Fibroblast of skin of left biceps (primary cell): Measurements from ENCODE around the gene CTIF.

ENCODE experiments used
- DNase-seq, 2 experiments: peaks; one replicate each; pipeline ENCODE4 v3.0.0-alpha.2; 2013; ENCODE audit warnings: low read depth in 2 of 2

Gene CTIF

DNA sequence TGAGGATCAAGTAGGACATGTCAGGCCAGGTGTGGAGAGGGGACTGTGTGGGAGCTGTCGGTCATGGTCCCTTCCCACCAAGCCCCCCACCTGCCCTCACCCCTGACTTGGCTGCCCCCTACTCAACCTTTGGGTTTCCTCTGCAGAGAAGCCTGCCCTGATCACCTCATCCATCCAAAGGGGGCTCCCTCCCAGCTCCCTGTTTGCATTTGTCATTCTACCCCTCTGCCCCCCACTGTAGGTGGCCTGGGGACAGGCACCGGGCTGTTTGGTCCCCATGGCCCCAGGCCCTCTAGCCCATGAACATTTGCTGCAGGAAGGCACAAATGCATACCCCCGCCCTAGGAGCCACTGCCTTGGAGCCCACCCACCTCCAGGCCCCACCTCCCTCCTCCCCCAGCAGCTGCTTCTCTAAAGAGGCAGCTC is 296.9 kb downstream of the CTIF start:
- no peak for DNase-seq

DNA sequence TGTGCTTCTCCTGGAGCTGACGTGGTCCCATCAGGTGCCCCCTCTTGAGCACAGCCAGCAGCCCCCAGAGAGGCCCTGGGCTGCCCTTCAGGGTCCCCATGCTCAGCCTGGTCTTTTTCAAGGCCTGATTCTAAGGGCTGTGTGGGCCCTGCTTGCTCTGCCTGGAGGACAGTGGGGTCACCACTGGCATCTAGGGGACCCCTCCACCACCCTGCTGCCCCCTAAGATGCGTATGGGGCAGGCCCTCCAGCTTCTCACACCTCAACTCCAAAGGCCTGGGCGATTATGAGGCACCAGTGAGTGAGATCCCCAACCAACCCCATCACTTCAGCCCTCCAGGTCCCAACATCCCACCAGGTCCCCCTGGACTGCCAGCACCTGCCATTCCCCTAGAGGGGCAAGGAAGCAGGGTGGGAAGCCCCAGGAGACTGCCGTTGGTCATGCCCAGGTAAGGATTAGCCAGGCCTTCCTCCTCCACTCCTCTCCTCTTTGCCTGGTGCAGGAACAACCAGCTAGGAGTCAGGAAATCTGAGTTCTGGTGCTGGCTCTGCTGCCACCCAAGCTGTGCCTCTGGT is 297.5 kb downstream of the CTIF start:
- DNase-seq = no peak

DNA sequence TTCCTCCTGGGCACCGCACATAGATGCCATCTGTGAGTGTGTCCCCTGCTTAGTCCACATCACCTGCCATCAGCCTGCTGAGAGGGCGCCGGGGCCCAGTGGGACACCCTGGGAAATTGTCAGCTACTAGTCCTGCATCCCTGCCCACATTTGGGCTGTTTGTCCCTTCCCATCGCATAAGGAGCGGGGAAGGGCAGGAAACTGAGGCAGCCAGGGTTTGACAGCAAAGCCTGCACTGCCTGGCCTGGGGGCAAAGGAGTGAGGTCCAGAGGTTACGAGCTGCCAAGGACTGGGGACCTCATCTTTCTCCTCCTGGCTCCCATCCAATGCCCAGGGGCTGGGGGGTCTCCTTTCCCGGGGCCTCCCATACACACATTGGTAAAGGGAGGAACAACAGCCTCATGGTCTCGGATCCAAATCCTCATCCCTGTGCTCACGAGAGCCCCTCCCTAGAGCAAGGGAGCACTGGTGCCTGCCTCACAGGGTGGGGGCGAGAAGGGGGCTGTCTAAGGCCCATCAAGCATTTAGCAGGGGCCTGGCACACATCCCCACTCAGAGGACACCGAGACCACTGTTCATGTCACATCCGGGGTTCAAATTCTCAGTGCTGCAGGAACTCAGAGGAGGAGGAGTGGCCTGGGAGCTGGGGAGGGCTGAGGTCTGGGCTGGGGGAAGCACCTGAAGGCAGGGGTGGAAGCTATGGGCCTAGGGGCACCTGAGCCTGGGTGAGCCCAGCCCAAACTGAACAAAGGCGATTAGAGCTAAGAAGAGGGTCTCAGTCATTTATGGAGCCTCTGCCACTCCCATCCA is 298.2 kb downstream of the CTIF start:
- no peak for DNase-seq

- no peak for DNase-seq
Observed at GRCh38 chr18:48837676-48838075, 298.8 kb downstream of the CTIF start.

DNA sequence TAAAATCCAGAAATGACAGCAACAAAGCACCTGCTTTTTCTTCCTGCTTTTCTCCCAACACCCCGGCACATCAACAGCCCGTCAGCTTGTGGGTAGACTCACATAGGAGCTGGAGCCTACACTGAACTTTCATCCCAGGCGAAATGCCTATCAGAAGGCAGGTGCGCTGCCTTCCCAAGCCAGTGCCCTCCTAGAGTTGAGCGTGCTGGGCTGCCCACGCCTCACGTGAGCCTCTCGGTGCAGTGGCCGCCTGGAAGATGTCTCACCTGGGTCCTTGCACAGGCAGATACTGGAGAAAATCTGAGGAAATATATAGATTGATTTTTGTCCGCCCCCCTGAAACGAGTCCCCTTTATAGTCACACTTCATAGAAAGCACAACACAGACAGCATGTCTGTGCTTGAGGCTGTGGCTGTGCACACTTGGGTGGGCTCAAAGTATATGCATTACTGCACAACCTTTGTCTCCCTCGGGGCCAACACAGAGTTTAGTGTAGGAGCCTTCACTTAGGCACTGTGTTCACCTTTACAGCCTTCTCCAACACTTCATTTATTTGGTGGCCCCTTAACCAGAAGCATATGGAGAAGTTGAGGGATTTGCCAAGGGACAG is 299.4 kb downstream of the CTIF start:
- no peak for DNase-seq

- no peak for DNase-seq
Observed at GRCh38 chr18:48838921-48839818, 300.3 kb downstream of the CTIF start.

DNA sequence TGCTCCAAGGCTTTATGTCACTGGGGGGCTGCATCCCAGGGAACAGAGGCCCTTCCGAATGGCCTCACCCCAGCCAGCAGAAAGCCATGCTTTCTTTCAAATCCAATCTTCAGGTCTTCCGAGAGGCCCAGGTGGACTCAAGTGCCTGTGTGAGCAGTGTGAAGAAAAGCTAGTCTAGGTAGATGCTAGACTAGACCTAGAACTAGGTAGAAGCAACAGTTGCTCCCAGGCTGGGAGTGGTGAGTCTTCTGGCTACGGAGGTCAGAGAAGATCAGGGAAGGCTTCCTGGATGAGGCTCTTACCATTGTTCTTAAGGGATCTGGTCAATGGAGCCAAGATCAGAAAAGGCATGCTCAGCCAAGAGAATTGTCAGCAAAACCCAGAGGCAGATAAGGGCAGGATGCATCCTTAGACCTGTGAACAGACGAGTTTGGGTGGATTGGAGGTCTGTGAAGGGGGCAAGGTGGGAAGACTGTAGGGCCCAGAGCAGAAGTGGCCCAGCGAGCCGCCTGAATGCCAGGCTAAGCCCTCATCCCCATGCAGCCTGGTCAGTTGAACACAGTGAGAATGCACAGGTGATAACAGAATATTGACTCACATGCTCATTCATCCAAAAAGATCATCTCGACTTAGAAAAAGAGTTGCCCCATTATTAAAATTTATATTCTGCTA is 301.1 kb downstream of the CTIF start:
- DNase-seq = no peak

DNA sequence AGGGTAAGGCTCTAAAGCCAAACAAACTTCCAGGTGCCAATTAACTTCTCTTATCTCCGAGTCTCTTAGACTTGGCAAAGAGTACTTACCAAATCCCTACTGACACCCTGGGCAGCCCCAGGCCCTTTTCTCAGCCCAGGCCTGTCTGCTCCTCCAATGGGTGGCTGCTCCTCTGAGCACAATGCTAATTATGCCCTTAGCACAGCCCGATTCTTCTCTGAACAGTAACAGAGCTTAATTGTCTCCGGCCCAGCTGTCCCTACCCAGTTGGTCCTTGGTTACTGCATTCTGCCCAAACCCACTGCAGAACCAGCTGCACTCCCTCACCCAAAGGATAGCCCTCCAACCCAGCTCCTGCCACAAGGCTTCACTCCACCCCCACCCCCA is 301.7 kb downstream of the CTIF start:
- DNase-seq = no peak

GRCh38 chr18:48841381-48842258 is 302.8 kb downstream of the CTIF start:
- DNase-seq = no peak

DNA sequence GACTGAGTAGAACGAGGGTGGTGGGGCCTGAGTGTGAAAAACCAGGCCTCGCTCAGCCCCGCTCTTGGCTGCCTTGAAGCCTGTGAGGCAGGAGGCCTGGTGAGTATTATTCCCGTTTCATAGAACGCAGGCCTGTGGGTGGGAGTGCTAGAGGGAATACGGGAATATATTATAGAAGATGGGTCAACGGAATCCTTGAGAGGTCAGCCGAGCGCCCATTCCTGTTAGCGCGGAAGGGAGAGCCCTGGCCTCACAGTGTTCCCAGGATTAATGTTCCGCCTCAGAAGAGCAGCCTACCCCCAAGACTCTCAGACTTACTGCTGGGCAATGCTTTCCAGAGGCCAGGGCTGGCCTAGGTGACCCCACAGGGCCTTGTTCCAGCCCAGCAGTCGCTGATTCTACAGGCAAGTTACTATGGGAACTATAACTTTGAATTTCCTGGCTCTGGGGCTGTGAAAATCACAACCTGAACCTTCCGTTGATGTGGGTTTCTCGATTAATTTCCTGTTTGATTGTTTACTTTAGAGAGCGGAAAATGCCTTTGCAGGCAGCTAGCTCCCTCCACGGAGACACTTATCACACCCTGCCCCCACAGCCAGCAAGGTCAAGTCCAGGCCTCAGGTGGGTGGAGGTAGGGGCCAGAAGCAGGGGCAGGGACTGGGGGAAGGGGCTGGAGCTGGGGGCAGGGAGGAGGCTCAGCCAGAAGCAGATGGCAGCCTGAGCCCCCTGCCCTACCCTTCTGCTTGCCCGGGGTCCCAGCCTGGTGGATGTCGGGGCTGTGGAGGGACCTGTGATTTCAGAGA is 303.6 kb downstream of the CTIF start:
- no peak for DNase-seq

GRCh38 chr18:48843162-48843561 is 304.3 kb downstream of the CTIF start:
- DNase-seq = no peak

GRCh38 chr18:48843596-48843995 is 304.8 kb downstream of the CTIF start:
- no peak for DNase-seq

DNA sequence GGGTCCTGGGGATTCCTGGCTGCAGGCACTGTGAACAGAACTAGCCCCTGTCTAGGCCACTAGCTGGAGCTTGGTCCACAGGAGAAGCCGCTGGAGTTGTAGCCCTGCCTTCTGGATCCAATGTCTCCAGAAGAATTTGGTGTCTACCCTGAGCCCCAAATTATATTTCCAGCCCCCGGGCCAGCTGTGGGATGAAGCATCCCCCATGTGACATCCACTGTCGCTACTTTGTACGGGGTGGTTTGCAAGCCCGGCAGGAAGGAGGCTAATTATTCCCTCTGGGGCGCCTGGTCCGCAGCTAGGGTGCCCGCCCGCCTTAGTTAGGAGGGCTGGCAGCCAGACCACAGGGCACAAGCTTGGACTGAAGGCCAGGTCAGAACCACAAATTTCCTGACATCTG is 305.4 kb downstream of the CTIF start:
- no peak for DNase-seq

GRCh38 chr18:48845174-48845573 is 306.3 kb downstream of the CTIF start:
- DNase-seq = no peak

GRCh38 chr18:48846423-48846932 is 307.6 kb downstream of the CTIF start:
- no peak for DNase-seq

DNA sequence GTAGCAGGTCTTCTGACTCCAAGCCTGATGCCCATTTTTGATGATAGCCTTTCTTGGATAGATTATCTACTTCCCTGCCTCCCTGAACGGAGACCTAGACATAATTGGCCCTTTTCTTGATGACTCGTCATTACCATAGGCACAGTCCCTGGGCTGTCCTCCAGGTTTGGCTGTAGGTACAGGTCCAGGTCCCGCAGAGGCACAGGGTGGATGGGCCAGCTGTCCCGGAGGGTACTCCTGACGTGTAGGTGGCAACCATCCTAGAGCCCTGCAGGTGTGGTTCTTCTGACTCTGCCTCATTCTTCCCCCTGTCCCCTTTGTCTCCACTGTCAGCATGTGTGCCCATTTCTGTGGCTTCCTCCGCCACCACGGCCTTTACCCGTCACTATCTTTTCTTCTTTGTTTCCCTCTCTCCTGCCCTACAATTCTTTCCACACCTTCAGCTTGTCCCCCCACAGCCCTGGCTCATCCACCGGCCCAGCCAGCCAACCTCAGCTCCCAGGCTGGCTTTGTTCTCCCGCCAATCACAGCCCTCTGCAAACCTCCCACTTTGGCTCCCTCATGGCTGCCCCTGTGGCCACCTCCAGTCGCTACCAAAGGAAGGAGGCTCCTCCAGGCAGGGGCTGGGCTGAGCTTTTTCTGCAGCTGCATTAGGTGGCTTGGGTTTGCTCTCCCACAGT is 309.1 kb downstream of the CTIF start:
- DNase-seq = no peak

- DNase-seq = no peak
Observed at GRCh38 chr18:48848641-48849143, 309.9 kb downstream of the CTIF start.

DNA sequence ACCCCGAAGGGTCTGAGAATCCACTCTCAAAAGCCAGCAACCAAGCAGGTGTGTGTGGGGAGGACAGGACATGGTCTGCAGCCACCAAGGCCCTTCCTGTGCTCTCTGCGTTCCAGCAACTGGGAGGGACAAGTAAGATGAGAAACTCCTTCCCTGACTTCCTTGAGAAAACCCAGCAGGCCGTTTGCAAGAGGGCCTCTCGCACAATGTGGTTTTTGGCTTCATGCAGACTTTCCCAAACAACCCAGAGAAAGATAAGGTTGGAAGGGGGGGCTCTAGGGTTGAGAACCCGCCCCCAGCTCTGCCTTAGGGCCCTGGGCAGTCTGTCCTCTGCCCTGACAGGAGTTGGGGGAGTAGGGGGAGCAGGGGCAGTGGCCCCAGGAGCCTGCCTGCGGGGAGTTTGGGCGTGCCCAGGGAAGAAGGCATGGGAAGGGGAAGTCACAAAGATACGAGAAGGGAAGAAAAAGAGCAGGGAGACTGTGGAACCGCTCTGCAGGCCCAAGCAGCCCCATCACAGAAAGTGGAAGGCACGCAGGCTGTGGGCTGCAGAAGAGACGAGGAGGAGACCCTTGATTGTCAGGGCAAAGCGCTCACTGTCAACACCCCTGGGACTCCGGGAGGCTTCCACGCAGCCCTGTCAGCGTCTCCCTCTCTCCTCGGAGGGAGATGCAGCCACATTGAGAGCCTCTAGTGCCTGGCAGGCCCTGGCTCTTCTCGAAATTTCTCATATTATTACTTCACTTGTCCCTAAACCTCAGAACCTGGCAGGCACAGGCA is 312.2 kb downstream of the CTIF start:
- no peak for DNase-seq
